Stimulated activated CD8-positive, alpha-beta memory T cell treated with anti-CD3 and anti-CD28 coated beads, Interleukin-4, amount 100 ng/mL, for 1 hour (primary cell): ENCODE results near the gene SLC26A5.
"Not testable (repeated sequence)": the region's sequence is repeated elsewhere in the genome, so short reads cannot be mapped to it uniquely, and the experiment has no call there.

ENCODE experiments used
- DNase-seq, 2 donors: peaks; one replicate each; pipeline ENCODE4 v3.0.0-alpha.2; 2020; ENCODE audit warnings: low read depth in 2 of 2, low spot score in 1 of 2

The SLC26A5 gene, protein sequence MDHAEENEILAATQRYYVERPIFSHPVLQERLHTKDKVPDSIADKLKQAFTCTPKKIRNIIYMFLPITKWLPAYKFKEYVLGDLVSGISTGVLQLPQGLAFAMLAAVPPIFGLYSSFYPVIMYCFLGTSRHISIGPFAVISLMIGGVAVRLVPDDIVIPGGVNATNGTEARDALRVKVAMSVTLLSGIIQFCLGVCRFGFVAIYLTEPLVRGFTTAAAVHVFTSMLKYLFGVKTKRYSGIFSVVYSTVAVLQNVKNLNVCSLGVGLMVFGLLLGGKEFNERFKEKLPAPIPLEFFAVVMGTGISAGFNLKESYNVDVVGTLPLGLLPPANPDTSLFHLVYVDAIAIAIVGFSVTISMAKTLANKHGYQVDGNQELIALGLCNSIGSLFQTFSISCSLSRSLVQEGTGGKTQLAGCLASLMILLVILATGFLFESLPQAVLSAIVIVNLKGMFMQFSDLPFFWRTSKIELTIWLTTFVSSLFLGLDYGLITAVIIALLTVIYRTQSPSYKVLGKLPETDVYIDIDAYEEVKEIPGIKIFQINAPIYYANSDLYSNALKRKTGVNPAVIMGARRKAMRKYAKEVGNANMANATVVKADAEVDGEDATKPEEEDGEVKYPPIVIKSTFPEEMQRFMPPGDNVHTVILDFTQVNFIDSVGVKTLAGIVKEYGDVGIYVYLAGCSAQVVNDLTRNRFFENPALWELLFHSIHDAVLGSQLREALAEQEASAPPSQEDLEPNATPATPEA

DNA sequence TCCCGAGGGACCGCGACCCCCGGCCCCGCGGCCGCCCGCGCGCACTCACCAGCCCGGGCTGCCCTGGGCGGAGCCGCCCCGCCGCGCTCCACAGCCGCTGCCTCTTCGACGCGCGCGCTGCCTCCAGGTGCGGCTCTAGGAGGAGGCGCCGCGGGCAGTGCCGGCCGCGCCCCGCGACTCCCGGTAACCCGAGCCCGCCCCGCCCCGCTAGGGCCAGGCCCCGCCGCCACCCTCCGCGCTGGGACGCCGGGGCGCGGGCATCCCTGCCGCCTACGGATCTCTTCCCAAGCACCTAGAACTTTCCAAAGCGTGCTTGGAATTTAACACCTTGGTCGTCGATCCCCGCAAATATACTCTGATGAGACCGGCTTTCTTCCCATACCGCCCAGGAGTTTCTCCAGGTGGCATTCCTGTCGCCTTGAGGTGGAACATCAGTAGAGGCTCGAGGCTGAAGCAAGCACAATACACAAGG is at the start of gene SLC26A5:
Gene SLC26A5 (minus strand): TSS at position 159 of the 472 bp plus-strand sequence. CDS start 24,693 bp downstream, outside the sequence.
- no peak for DNase-seq

DNA sequence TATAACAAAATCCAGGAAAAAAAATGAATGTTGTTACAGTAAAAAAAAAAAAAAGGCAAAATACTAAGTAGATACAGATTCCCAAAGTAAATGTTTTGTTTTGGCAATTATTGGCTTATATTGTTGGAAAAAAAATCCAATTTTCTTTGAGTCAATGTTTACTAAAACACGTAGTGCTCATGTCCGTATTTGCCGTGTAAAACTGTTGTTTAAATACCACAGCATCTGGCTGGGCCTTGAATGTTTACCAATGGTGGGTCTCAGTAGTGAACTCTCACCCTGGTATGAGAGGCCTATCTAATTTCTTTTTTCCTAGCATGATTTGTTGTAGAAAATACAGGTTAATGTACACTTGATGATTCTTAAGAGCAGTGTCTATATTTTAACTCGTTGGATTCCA is 41.4 kb upstream of the SLC26A5 start:
- DNase-seq: no peak

DNA sequence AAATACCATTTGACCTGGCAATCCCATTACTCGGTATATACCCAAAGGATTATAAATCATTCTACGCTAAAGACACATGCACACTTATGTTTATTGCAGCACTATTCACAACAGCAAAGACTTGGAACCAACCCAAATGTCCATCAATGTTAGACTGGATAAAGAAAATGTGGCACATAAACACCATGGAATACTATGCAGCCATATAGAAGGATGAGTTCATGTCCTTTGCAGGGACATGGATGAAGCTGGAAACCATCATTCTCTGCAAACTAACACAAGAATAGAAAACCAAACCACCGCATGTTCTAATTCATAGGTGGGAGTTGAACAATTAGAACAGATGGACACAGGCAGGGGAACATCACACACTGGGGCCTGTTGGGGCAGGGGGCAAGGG is 40.9 kb upstream of the SLC26A5 start:
- DNase-seq: not testable (repeated sequence)

DNA sequence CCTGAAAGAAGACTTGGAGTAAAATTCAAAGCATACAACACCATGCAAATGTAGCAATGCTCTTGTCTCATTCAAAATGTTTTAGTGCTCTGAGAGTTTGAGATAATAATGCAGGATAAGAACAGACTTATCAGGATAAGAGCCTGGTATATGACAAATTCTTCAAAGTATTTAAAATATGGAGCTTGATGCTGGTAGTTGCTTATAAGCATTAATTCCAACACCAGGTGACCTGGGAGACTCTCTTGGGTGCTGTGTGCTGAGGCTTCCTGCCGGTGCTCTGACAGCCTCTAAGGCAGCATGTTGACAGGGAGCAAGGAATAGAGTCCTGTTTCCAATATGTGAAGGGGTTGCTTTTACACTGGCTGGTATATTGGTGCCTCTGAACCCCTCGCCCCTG is 34.8 kb upstream of the SLC26A5 start:
- no peak for DNase-seq

DNA sequence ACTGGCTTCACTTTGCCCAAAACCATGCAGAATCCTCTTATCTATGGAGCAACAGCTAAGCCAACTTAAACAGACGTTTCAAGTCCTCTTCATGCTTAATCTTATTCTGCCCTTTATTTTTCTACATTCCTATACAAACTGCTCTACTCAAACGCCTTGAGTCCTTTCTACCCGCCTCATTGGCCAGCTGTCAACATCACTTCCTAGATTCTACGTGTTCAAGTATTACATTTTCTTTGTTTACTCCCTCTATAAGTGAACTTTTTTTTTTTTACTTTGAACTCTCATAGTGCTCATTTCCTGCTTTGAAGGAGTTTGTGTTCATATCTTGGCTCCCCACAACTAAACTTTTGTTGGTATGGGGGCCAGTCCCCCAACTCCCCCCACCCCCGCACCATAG is 28.9 kb upstream of the SLC26A5 start:
- DNase-seq: no peak

- DNase-seq: no peak
Observed at GRCh38 chr7:103469095-103469948, 23.3 kb upstream of the SLC26A5 start.

DNA sequence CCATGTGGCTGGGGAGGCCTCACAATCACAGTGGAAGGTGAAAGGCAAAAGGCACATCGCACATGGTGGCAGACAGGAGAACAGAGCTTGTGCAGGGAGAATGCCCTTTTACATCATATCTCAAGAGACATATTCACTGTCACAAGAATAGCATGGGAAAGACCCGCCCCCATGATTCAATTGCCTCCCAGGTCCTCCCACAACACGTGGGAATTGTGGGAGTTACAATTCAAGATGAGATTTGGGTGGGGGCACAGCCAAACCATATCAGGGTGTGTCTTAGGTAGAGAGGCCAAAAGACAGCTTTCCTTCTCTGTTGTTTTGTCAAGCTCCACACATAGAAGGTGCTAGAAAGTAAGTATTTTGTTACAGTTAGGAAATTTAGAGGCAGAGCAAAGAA is 20.8 kb upstream of the SLC26A5 start:
- no peak for DNase-seq

DNA sequence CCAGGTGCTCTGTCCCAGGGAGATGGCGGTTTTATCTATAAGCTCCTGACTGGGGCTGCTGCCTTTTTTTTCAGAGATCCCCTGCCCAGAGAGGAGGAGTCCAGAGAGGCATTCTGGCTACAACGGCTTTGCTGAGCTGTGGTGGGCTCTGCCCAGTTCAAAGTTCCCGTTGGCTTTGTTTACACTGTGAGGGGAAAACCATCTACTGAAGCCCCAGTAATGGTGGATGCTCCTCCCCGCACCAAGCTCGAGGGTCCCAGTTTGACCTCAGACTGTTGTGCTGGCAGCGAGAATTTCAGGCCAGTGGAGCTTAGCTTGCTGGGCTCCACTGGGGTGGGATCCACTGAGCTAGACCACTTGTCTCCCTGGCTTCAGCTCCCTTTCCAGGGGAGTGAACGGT is 16.4 kb upstream of the SLC26A5 start:
- DNase-seq: no peak

- no peak for DNase-seq
Observed at GRCh38 chr7:103447073-103447960, 1.3 kb upstream of the SLC26A5 start.

- DNase-seq: no peak
Observed at GRCh38 chr7:103445228-103446048, 569 bp downstream of the SLC26A5 start.

DNA sequence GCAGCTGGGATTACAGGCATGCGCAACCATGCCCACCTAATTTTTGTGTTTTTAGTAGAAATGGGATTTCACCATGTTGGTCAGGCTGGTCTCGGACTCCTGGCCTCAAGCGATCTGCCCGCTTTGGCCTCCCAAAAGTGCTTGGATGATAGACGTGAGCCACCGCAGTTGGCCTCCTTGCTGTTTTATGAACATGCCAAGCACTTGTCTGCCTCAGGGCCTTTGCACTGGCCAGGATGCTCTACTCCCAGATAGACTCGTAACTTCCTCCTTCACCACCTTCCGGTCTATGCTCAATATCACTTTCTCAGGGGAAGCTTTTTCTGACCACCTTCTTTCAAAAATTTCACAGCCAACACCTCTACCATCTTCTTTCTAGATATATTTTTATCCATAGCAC is 6.3 kb downstream of the SLC26A5 start:
- no peak for DNase-seq

DNA sequence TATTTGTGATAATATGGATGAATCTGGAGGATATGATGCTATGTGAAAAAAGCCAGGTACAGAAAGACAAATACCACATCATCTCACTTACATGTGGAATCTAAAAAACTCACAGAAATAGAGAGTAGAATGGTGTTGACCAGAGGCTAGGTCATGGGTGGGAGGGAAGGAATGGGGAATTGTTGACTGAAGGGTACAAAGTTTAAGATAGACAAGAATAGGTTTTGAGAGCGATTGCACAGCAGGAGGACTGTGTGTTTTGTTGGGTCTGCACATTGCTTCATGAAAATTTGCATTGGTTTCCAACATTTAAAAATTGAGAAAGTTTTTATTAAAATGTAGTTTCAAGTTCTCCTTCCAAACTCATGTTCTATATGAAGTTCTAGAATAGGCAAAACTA is 8.4 kb downstream of the SLC26A5 start:
- DNase-seq: no peak

DNA sequence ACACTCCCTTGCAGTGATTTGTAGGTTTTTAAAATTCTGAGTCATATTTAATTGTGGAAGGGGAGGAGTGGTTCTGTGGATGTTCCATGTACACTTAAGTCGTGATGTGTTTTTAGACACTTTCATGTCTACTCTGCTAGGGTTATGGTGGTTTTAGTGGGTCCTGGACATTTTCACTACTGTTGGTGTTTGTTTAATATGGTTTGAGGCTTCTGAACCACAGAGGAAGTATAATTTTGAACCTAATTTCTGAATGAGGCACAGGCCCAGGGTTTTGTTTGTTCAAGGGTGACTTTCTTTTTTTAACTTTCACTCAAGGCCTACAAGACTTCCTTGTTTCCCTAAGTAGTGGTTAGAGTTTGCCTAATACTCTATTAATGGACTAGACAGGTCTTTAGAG is 13.3 kb downstream of the SLC26A5 start:
- no peak for DNase-seq

GRCh38 chr7:103425177-103425576 is 20.8 kb downstream of the SLC26A5 start:
- no peak for DNase-seq

- no peak for DNase-seq
Observed at GRCh38 chr7:103423467-103424179, 22.4 kb downstream of the SLC26A5 start.

DNA sequence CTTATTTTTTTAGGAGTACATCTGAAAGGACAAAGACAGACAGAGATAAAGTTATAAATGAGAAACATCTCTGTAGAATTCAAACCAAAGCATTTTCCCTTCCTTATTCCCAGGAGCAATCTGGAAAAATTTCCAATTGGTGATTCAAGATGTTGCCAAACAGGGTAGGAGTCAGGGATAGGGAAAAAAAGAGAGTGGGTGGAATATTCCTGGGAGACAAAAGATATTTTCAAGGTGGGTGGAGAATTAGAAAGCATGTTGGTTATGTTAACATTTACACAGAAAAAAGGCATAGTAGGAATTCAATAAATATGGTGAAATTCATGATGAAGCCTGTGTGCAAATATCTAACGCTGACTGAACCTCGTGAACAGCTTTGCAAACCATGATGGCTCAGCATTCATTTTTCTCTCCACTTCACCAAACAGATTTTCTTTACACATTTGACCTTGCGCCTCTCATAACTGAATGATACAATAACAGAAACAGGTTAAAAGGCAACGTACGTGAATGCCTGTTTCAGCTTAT is 25.1 kb downstream of the SLC26A5 start:
- DNase-seq: no peak

GRCh38 chr7:103418241-103418640 is 27.8 kb downstream of the SLC26A5 start:
- no peak for DNase-seq

- DNase-seq: no peak
Observed at GRCh38 chr7:103413407-103413806, 32.6 kb downstream of the SLC26A5 start.

GRCh38 chr7:103412151-103412550 is 33.9 kb downstream of the SLC26A5 start:
- no peak for DNase-seq
